GM12874 (cell line): ENCODE results near the gene SLC9A2.

Experiments
- TF ChIP-seq, protein P1 (sequence below): IDR thresholded peaks from 2 replicates; pipeline ENCODE4 v1.5.1; 2011; ENCODE audit warnings: low read depth, mild to moderate bottlenecking, control low read depth, low read length, moderate library complexity; ENCODE audit not compliant: insufficient read depth

SLC9A2 gene

GRCh38 chr2:102717308-102718018 is 98.1 kb downstream of the SLC9A2 start:
- TF ChIP-seq, protein P1, sequence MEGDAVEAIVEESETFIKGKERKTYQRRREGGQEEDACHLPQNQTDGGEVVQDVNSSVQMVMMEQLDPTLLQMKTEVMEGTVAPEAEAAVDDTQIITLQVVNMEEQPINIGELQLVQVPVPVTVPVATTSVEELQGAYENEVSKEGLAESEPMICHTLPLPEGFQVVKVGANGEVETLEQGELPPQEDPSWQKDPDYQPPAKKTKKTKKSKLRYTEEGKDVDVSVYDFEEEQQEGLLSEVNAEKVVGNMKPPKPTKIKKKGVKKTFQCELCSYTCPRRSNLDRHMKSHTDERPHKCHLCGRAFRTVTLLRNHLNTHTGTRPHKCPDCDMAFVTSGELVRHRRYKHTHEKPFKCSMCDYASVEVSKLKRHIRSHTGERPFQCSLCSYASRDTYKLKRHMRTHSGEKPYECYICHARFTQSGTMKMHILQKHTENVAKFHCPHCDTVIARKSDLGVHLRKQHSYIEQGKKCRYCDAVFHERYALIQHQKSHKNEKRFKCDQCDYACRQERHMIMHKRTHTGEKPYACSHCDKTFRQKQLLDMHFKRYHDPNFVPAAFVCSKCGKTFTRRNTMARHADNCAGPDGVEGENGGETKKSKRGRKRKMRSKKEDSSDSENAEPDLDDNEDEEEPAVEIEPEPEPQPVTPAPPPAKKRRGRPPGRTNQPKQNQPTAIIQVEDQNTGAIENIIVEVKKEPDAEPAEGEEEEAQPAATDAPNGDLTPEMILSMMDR = no peak

- TF ChIP-seq, protein P1 = no peak
Observed at GRCh38 chr2:102718387-102719316, 99.3 kb downstream of the SLC9A2 start.

GRCh38 chr2:102724016-102724490 is 104.7 kb downstream of the SLC9A2 start:
- TF ChIP-seq, protein P1 = no peak

- TF ChIP-seq, protein P1 = no peak
Observed at GRCh38 chr2:102724553-102724952, 105.2 kb downstream of the SLC9A2 start.

- TF ChIP-seq, protein P1 = no peak
Observed at GRCh38 chr2:102726128-102727087, 107.1 kb downstream of the SLC9A2 start.

DNA sequence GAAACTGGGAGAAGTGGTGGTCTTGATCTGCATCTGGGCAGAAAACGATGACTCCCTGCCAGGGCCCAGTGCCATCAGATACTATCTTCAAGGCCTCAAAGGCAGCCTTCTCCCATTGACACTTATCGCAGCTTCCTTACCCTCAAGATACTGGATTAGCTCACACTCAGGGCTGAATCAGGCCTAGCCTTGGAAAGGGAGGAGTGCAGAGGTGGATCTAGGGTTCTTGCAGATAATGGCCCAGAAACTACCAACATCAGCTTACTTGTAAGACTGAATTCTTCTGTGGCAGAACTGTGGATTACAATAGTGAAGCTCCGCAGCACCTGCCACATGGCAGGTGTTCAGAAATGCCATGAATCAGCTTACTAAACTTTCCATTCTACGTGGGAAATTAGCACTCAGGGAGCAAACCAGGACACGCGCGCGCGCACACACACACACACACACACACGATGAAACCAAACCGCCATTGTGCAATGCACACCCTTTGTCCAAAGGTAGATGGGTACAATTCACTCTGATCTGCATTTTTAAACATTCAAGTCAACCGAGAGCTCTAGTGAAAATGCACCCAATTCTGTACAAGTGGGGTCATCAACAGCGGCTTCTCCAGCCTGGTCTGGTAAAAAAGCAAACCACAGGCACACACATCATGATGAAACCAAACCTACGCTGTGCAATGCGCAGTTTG is 116.2 kb downstream of the SLC9A2 start:
- TF ChIP-seq, protein P1 = no peak
